Esophagus squamous epithelium (tissue), 4 donors: Measurements from ENCODE around the gene MAP3K5.

Experiments
- CTCF ChIP-seq, 6 experiments: fragments of 450-650 bp in 4 of 6; fragments of 200-600 bp in 2 of 6; sonication (generic) in 2 of 6; IDR thresholded peaks; one replicate each; pipeline ENCODE4 v1.5.1; 2016 to 2019; ENCODE audit warnings: antibody characterized with exemption in 6 of 6, mild to moderate bottlenecking in 4 of 6, moderate library complexity in 4 of 6
- POLR2A ChIP-seq, 4 donors: fragments of 450-650 bp; IDR thresholded peaks; one replicate each; pipeline ENCODE4 v1.6.1; 2017; ENCODE audit warnings: antibody characterized with exemption in 4 of 4, mild to moderate bottlenecking in 4 of 4, moderate library complexity in 3 of 4

GRCh38 chr6:136683209-136683941 is 108.9 kb downstream of the MAP3K5 start:
- TF ChIP-seq CTCF (IDR thresholded peaks at IDR 0.05), result no peak
- TF ChIP-seq POLR2A (IDR thresholded peaks at IDR 0.05), result no peak
